WTC11 (cell line): Measurements from ENCODE around the gene KCNJ11.

Source experiments
- E2F1 ChIP-seq: sonication (generic); formaldehyde crosslinking; IDR thresholded peaks from 2 replicates; pipeline ENCODE4 v1.8.0; 2022; ENCODE audit warnings: mild to moderate bottlenecking, missing genetic modification reagents
- E2F5 ChIP-seq: sonication (generic); formaldehyde crosslinking; IDR thresholded peaks from 2 replicates; pipeline ENCODE4 v1.8.1; 2022; ENCODE audit warnings: mild to moderate bottlenecking, moderate library complexity, missing genetic modification reagents
- NR2C2 ChIP-seq: sonication (generic); formaldehyde crosslinking; IDR thresholded peaks from 2 replicates; pipeline ENCODE4 v1.8.0; 2022; ENCODE audit warnings: mild to moderate bottlenecking, missing genetic modification reagents
- SMAD3 ChIP-seq: sonication (generic); formaldehyde crosslinking; IDR thresholded peaks from 2 replicates; pipeline ENCODE4 v1.8.0; 2022; ENCODE audit warnings: missing genetic modification reagents, mild to moderate bottlenecking, borderline replicate concordance
- SP1 ChIP-seq: sonication (generic); formaldehyde crosslinking; conservative IDR thresholded peaks from 2 replicates; pipeline ENCODE4 v1.8.1; 2022; ENCODE audit warnings: missing genetic modification reagents
- TF ChIP-seq, protein P1 (sequence below): fragments of 200-600 bp; IDR thresholded peaks from 2 replicates; pipeline ENCODE4 v1.8.0; 2022; ENCODE audit warnings: antibody characterized with exemption
- TF ChIP-seq, protein P2 (sequence below): sonication (generic); formaldehyde crosslinking; IDR thresholded peaks from 2 replicates; pipeline ENCODE4 v1.8.0; 2022; ENCODE audit warnings: mild to moderate bottlenecking, missing genetic modification reagents

- TF ChIP-seq NR2C2 (no peak), SP1 (CRISPR knock-in tag) (no peak), SMAD3 (CRISPR knock-in tag) (no peak), E2F1 (CRISPR knock-in tag) (no peak), E2F5 (CRISPR knock-in tag) (no peak)
- TF ChIP-seq, protein P1, sequence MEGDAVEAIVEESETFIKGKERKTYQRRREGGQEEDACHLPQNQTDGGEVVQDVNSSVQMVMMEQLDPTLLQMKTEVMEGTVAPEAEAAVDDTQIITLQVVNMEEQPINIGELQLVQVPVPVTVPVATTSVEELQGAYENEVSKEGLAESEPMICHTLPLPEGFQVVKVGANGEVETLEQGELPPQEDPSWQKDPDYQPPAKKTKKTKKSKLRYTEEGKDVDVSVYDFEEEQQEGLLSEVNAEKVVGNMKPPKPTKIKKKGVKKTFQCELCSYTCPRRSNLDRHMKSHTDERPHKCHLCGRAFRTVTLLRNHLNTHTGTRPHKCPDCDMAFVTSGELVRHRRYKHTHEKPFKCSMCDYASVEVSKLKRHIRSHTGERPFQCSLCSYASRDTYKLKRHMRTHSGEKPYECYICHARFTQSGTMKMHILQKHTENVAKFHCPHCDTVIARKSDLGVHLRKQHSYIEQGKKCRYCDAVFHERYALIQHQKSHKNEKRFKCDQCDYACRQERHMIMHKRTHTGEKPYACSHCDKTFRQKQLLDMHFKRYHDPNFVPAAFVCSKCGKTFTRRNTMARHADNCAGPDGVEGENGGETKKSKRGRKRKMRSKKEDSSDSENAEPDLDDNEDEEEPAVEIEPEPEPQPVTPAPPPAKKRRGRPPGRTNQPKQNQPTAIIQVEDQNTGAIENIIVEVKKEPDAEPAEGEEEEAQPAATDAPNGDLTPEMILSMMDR = no peak
- TF ChIP-seq, protein P2, sequence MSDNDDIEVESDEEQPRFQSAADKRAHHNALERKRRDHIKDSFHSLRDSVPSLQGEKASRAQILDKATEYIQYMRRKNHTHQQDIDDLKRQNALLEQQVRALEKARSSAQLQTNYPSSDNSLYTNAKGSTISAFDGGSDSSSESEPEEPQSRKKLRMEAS = no peak
Observed at GRCh38 chr11:17408026-17408425, 19.6 kb upstream of the KCNJ11 start.
